AG09309 (cell line): Measurements from ENCODE around the gene CCDC86.

ENCODE experiments used
- DNase-seq: peaks from one replicate; pipeline ENCODE4 v3.0.0-alpha.2; 2010; ENCODE audit warnings: low read depth
- H3K4me3 ChIP-seq: 2 replicates; pipeline ENCODE4 v1.5.1; 2011; ENCODE audit warnings: mild to moderate bottlenecking, low read depth, low read length, moderate library complexity; ENCODE audit not compliant: control insufficient read depth
- CTCF ChIP-seq: IDR thresholded peaks from 2 replicates; pipeline ENCODE4 v1.5.1; 2011; ENCODE audit warnings: mild to moderate bottlenecking, low read depth, low read length, inconsistent platforms; ENCODE audit not compliant: insufficient read depth, control insufficient read depth; ENCODE audit errors: missing control alignments

Gene CCDC86

GRCh38 chr11:60897496-60897895 is 55.6 kb downstream of the CCDC86 start:
- H3K4me3 ChIP-seq = no peak overlapping the region
- TF ChIP-seq CTCF = no peak
- no peak for DNase-seq

- peak; percentile 94 for TF ChIP-seq CTCF
- no peak overlapping the region for H3K4me3 ChIP-seq
- DNase-seq = no peak
These were observed 57.4 kb downstream of the CCDC86 start for GRCh38 chr11:60899046-60899936.

GRCh38 chr11:60899977-60900376 is 58.1 kb downstream of the CCDC86 start:
- no peak for TF ChIP-seq CTCF
- no peak for DNase-seq
- H3K4me3 ChIP-seq = no peak overlapping the region
